GM21367 (cell line): ENCODE data around the gene GRM8.
A peak's percentile ranks its signal among the peaks of the same experiment; 100 is the strongest.
"Not testable (repeated sequence)": the region's sequence is repeated elsewhere in the genome, so short reads cannot be mapped to it uniquely, and the experiment has no call there.

ENCODE experiments used
- ATAC-seq: cut with Tn5 transposase; IDR thresholded peaks from one replicate; pipeline ENCODE4 v1.9.1; 2021; ENCODE audit not compliant: unreplicated experiment

The GRM8 gene

GRCh38 chr7:126685018-126685573 lies 567.6 kb downstream of the GRM8 start:
- no peak for ATAC-seq

GRCh38 chr7:126682176-126682575 lies 570.6 kb downstream of the GRM8 start:
- no peak for ATAC-seq

- not testable (repeated sequence) for ATAC-seq
Observed at GRCh38 chr7:126668762-126669161, 584.0 kb downstream of the GRM8 start.

GRCh38 chr7:126668367-126668752 lies 584.4 kb downstream of the GRM8 start:
- ATAC-seq, result no peak

GRCh38 chr7:126667742-126668366 lies 584.9 kb downstream of the GRM8 start:
- no peak for ATAC-seq

GRCh38 chr7:126662856-126663255 lies 589.9 kb downstream of the GRM8 start:
- no peak for ATAC-seq

- peak; percentile 85 for ATAC-seq
Observed at GRCh38 chr7:126659124-126659523, 593.6 kb downstream of the GRM8 start.

- no peak for ATAC-seq
Observed at GRCh38 chr7:126658684-126659083, 594.1 kb downstream of the GRM8 start.

- ATAC-seq, result peak; percentile 60
Observed at GRCh38 chr7:126657599-126658358, 595.0 kb downstream of the GRM8 start.

GRCh38 chr7:126657137-126657536 lies 595.6 kb downstream of the GRM8 start:
- no peak for ATAC-seq

- ATAC-seq, result no peak
Observed at GRCh38 chr7:126656165-126656564, 596.6 kb downstream of the GRM8 start.

GRCh38 chr7:126637538-126637937 lies 615.2 kb downstream of the GRM8 start:
- no peak for ATAC-seq

- no peak for ATAC-seq
Observed at GRCh38 chr7:126635545-126635944, 617.2 kb downstream of the GRM8 start.

GRCh38 chr7:126608339-126608776 lies 644.4 kb downstream of the GRM8 start:
- no peak for ATAC-seq

GRCh38 chr7:126606331-126606730 lies 646.4 kb downstream of the GRM8 start:
- no peak for ATAC-seq

- ATAC-seq, result no peak
Observed at GRCh38 chr7:126605553-126605952, 647.2 kb downstream of the GRM8 start.

GRCh38 chr7:126605056-126605455 lies 647.7 kb downstream of the GRM8 start:
- no peak for ATAC-seq

GRCh38 chr7:126589068-126589684 lies 663.6 kb downstream of the GRM8 start:
- no peak for ATAC-seq

- no peak for ATAC-seq
Observed at GRCh38 chr7:126578338-126578737, 674.4 kb downstream of the GRM8 start.

- no peak for ATAC-seq
Observed at GRCh38 chr7:126574276-126575250, 678.2 kb downstream of the GRM8 start.

GRCh38 chr7:126570845-126571244 lies 681.9 kb downstream of the GRM8 start:
- no peak for ATAC-seq
